Upper lobe of right lung (tissue), 1 donor: ENCODE measurements around the gene LRRC23. TPM values are rescaled to one million over a fixed set of nuclear protein-coding genes. Genes with fewer than 3 reads are reported as not detected.
"Not testable (repeated sequence)": the region's sequence is repeated elsewhere in the genome, so short reads cannot be mapped to it uniquely, and the experiment has no call there.

ENCODE experiments used
- ATAC-seq: fragments of 200-7000 bp; cut with Tn5 transposase; one replicate; pipeline ENCODE4 v1.9.1; 2020; ENCODE audit warnings: mild to moderate bottlenecking, moderate library complexity
- DNase-seq: peaks from one replicate; pipeline ENCODE4 v3.0.0-alpha.2; 2020
- H3K27ac ChIP-seq: fragments of 200-600 bp; one replicate; pipeline ENCODE4 v1.8.0; 2022
- H3K27me3 ChIP-seq: fragments of 200-600 bp; one replicate; pipeline ENCODE4 v1.8.0; 2022; ENCODE audit warnings: mild to moderate bottlenecking
- H3K36me3 ChIP-seq: fragments of 200-600 bp; one replicate; pipeline ENCODE4 v1.8.0; 2022
- H3K4me1 ChIP-seq: fragments of 200-600 bp; one replicate; pipeline ENCODE4 v1.8.0; 2022
- H3K4me3 ChIP-seq: fragments of 200-600 bp; one replicate; pipeline ENCODE4 v1.8.0; 2022; ENCODE audit warnings: mild to moderate bottlenecking
- H3K9me3 ChIP-seq: fragments of 200-600 bp; one replicate; pipeline ENCODE4 v1.8.0; 2022
- intact Hi-C: fragments of 100-400 bp; cut with DNase I; formaldehyde crosslinking; loops from one replicate; pipeline ENCODE4 v1.11.0; 2022
- total RNA-seq: library from RNA; stranded (reverse); fragmentation: NEBNext Ultra II Directional; extraction: Animal tissue kit (Norgen Biotek cat#: 25700); gene quantifications from one replicate; pipeline ENCODE4 v1.2.1, GENCODE V29; 2021
- TF ChIP-seq, protein P1 (sequence below): fragments of 200-600 bp; IDR thresholded peaks from one replicate; pipeline ENCODE4 v1.8.0; 2022; ENCODE audit warnings: antibody characterized with exemption
- donor health status: DM: no; HTN: yes; CAD: no; lungs with severe emphysema.

The LRRC23 gene
- total RNA-seq, 1 donor from 2014 or later = 13.3 TPM

- DNase-seq (peak; percentile 80), ATAC-seq (peak; percentile 76)
- no peak overlapping the region for H3K27ac ChIP-seq
Observed at GRCh38 chr12:6899837-6900519, 4.6 kb upstream of the LRRC23 start.

GRCh38 chr12:6902448-6902847, 2.2 kb upstream of the LRRC23 start:
- H3K36me3 ChIP-seq = no peaks in the 10 kb centered on the region
- no peak overlapping the region for H3K4me3 ChIP-seq
- no peaks in the 10 kb centered on the region for H3K9me3 ChIP-seq
- TF ChIP-seq, protein P1, sequence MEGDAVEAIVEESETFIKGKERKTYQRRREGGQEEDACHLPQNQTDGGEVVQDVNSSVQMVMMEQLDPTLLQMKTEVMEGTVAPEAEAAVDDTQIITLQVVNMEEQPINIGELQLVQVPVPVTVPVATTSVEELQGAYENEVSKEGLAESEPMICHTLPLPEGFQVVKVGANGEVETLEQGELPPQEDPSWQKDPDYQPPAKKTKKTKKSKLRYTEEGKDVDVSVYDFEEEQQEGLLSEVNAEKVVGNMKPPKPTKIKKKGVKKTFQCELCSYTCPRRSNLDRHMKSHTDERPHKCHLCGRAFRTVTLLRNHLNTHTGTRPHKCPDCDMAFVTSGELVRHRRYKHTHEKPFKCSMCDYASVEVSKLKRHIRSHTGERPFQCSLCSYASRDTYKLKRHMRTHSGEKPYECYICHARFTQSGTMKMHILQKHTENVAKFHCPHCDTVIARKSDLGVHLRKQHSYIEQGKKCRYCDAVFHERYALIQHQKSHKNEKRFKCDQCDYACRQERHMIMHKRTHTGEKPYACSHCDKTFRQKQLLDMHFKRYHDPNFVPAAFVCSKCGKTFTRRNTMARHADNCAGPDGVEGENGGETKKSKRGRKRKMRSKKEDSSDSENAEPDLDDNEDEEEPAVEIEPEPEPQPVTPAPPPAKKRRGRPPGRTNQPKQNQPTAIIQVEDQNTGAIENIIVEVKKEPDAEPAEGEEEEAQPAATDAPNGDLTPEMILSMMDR = no peak
- ATAC-seq (no peak), DNase-seq (no peak)
- intact Hi-C loops = no loop called here
- peaks cover 13% of the 10 kb centered on the region for H3K4me1 ChIP-seq
- H3K27ac ChIP-seq = no peak overlapping the region
- H3K27me3 ChIP-seq = no peaks in the 10 kb centered on the region

More at GRCh38 chr12:6899837-6900519, 4.6 kb upstream of the LRRC23 start:
- TF ChIP-seq, protein P1 = no peak
- Histone ChIP-seq H3K36me3 (no peaks in the 10 kb centered on the region), H3K4me1 (peaks cover 8% of the 10 kb centered on the region), H3K4me3 (no peak overlapping the region), H3K9me3 (no peaks in the 10 kb centered on the region), H3K27me3 (no peaks in the 10 kb centered on the region)
- intact Hi-C loops = no loop called here

- no peak overlapping the region for H3K4me3 ChIP-seq
- H3K27ac ChIP-seq = no peak overlapping the region
- TF ChIP-seq, protein P1 = no peak
- no peaks in the 10 kb centered on the region for H3K9me3 ChIP-seq
- no peak for DNase-seq
- intact Hi-C loops = no loop called here
- H3K36me3 ChIP-seq = no peaks in the 10 kb centered on the region
- ATAC-seq = no peak
- H3K4me1 ChIP-seq = peaks cover 13% of the 10 kb centered on the region
- H3K27me3 ChIP-seq = no peaks in the 10 kb centered on the region
Observed at GRCh38 chr12:6903722-6904121, 900 bp upstream of the LRRC23 start.

DNA sequence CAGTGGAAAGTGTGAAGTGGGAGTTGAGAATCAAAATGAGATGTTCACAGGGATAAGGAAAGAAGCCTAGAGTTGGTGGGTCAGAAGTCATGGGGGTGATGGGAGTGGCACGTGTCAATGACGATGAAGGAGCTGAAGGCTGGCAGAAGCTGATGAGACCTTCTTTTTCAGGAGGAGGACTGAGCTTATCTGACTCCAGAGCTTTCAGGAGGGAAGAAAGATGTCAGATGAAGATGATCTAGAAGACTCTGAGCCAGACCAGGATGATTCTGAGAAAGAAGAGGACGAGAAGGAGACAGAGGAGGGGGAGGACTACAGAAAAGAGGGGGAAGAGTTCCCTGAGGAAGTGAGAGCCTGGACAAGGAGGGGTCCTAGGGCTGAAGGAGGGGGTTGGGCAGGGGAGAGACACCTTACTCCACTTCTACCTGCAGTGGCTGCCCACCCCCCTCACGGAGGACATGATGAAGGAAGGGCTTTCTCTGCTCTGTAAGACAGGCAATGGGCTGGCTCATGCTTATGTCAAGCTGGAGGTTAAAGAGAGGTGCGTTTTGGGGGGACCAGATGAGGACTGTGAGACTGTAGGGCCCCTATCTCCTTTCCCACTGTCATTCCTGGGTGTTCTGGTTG, 905 bp downstream of the LRRC23 start:
- Histone ChIP-seq H3K9me3 (no peaks in the 10 kb centered on the region), H3K36me3 (no peaks in the 10 kb centered on the region), H3K27me3 (no peaks in the 10 kb centered on the region), H3K4me3 (peak overlapping the region; percentile 63), H3K27ac (peak overlapping the region; percentile 83), H3K4me1 (peaks cover 4% of the 10 kb centered on the region)
- TF ChIP-seq, protein P1 = no peak
- DNase-seq (no peak), ATAC-seq (no peak)
- intact Hi-C loops = no loop called here

DNA sequence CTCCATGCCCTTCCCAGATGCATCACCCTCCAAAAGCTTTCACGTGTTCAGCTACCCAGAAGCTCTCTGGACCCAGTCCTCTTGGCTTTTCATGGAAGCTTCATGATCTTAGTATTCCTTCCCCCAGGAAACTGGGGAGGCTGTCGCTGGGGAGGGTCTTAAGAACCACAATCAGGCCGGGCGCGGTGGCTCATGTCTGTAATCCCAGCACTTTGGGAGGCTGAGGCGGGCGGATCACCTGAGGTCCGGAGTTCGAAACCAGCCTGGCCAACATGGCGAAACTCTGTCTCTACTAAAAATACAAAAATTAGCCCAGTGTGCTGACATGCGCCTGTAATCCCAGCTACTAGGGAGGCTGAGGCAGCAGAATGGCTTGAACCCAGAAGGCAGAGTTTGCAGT, 3.5 kb downstream of the LRRC23 start:
- H3K36me3 ChIP-seq, H3K4me1 ChIP-seq, H3K27me3 ChIP-seq, H3K9me3 ChIP-seq, H3K27ac ChIP-seq, DNase-seq, intact Hi-C loops, H3K4me3 ChIP-seq, ATAC-seq: not testable (repeated sequence)

DNA sequence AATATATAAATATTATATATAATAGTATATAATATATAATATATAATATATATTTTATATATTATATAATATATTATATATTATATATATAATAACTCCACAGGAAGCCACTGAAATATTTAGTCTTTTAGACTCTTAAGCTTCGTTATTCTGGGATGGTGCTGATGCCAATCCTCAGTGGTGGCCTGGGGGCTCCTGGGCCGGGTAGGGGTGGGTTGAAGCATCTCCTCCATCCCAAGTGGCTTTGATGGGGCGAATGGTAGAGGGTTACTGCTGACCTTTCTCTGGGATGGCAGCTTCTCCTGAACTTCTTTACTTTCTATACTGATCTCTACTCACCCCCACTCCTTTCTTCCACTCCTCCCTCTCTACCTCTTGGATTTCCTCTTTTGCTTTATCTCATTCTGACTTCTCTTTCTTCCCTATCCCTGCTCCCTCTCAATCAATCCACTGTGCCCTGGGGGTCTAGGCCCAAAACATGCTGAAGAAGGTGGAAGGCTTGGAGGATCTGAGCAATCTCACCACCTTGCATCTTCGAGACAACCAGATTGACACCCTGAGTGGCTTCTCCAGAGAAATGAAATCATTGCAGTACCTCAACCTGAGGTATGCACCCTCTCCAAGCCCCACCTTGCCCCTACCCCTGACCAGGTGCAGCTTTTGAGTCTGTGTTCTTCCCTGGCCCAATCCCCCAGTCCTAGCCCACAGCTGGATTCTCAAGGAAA, 5.0 kb downstream of the LRRC23 start:
- peaks cover 11% of the 10 kb centered on the region for H3K4me1 ChIP-seq
- no peaks in the 10 kb centered on the region for H3K9me3 ChIP-seq
- no peak for DNase-seq
- TF ChIP-seq, protein P1 = no peak
- no peak overlapping the region for H3K27ac ChIP-seq
- H3K4me3 ChIP-seq = no peak overlapping the region
- intact Hi-C loops = no loop called here
- no peak for ATAC-seq
- H3K27me3 ChIP-seq = no peaks in the 10 kb centered on the region
- H3K36me3 ChIP-seq = no peaks in the 10 kb centered on the region
